ENCODE measurements around the gene RAP1GAP2. TPM values are rescaled to one million over a fixed set of nuclear protein-coding genes. Genes with fewer than 3 reads are reported as not detected.

The RAP1GAP2 gene
- total RNA-seq, 1 donor from 2014 or later: 10.6 TPM

DNA sequence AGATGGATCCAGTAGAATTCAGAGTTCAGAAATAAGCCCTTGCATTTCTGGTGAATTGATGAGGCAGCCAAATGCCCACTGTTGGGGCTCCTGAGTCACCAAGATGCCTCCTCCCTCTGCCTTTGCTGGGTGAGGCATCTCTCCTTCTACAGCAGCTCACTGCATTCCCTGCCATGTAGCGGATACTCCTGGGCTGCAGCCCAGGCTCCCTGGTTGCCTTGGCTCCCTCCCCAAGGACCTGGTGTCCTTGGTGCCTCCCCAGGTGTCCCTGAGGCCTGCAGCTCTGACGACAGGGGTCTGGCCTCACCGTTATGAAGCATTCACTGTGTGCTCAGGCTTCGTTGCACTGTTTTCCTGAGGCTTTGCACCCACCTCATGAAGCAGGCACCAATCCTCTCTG lies 7.7 kb downstream of the RAP1GAP2 start:
- Mint-ChIP-seq H3K9me3 (ENCODE audit: unreplicated experiment) (no peaks in the 10 kb centered on the region), H3K36me3 (ENCODE audit: low read depth, unreplicated experiment) (peaks cover 6% of the 10 kb centered on the region), H3K27ac (ENCODE audit: unreplicated experiment) (no peak overlapping the region)

DNA sequence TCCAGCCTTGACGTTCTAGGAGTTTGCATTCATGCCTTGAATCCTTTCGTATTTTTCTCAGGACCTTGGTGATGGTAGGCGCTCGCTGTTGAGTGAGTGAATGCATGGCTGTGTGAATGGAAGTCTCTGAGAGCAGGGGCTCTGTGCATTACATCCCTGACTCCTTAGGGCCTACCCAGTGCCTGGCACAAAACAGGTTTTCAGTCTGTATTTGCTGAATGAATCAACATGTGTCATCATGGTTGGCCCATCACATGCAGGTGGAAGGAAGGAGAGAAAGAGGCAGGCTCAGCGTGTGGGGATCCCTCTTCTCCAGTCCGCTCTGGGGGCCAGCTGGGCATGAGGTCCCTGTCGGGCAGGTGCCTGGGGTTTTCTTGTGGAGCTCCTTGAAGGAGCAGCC lies 8.7 kb downstream of the RAP1GAP2 start:
- peaks cover 6% of the 10 kb centered on the region for H3K36me3 Mint-ChIP-seq (ENCODE audit: low read depth, unreplicated experiment)
- H3K4me1 Mint-ChIP-seq (ENCODE audit: unreplicated experiment): no peaks in the 10 kb centered on the region
- no peak overlapping the region for H3K4me3 Mint-ChIP-seq (ENCODE audit: unreplicated experiment)
- no peak for DNase-seq (ENCODE audit: low spot score)
- TF ChIP-seq, protein P1, sequence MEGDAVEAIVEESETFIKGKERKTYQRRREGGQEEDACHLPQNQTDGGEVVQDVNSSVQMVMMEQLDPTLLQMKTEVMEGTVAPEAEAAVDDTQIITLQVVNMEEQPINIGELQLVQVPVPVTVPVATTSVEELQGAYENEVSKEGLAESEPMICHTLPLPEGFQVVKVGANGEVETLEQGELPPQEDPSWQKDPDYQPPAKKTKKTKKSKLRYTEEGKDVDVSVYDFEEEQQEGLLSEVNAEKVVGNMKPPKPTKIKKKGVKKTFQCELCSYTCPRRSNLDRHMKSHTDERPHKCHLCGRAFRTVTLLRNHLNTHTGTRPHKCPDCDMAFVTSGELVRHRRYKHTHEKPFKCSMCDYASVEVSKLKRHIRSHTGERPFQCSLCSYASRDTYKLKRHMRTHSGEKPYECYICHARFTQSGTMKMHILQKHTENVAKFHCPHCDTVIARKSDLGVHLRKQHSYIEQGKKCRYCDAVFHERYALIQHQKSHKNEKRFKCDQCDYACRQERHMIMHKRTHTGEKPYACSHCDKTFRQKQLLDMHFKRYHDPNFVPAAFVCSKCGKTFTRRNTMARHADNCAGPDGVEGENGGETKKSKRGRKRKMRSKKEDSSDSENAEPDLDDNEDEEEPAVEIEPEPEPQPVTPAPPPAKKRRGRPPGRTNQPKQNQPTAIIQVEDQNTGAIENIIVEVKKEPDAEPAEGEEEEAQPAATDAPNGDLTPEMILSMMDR (IDR thresholded peaks at IDR 0.05; ENCODE audit: unreplicated experiment): no peak
- H3K27ac Mint-ChIP-seq (ENCODE audit: unreplicated experiment): no peak overlapping the region
- H3K9me3 Mint-ChIP-seq (ENCODE audit: unreplicated experiment): no peaks in the 10 kb centered on the region
- peaks cover 3% of the 10 kb centered on the region for H3K27me3 Mint-ChIP-seq (ENCODE audit: unreplicated experiment)

More for the DNA sequence above, 7.7 kb downstream of the RAP1GAP2 start:
- Mint-ChIP-seq H3K4me1 (ENCODE audit: unreplicated experiment) (no peaks in the 10 kb centered on the region), H3K27me3 (ENCODE audit: unreplicated experiment) (peaks cover 3% of the 10 kb centered on the region), H3K4me3 (ENCODE audit: unreplicated experiment) (no peak overlapping the region)
- DNase-seq (ENCODE audit: low spot score): no peak
- TF ChIP-seq, protein P1 (IDR thresholded peaks at IDR 0.05; ENCODE audit: unreplicated experiment): no peak

DNA sequence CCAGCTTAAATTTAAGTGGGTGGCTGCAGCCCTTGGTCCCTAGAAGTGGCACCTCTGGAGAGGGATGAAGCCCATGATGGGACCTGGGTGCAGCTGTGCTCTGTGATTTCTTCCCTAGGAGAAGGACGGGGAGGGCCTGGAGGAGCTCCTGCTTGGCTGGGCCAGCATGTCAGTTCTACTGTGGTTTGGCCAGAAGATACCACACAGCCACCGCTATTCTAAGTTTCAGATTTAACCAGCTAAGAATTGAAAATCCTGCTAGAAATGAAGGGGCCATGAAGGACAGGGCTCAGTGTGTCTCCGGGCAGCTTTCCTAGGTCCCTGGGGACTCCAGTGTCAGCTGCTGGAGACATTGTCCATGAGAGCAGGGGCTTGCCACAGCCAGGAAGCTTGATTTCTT lies 9.7 kb downstream of the RAP1GAP2 start:
- Mint-ChIP-seq H3K4me3 (ENCODE audit: unreplicated experiment) (no peak overlapping the region), H3K27ac (ENCODE audit: unreplicated experiment) (no peak overlapping the region), H3K27me3 (ENCODE audit: unreplicated experiment) (peaks cover 3% of the 10 kb centered on the region), H3K36me3 (ENCODE audit: low read depth, unreplicated experiment) (peaks cover 6% of the 10 kb centered on the region), H3K9me3 (ENCODE audit: unreplicated experiment) (no peaks in the 10 kb centered on the region), H3K4me1 (ENCODE audit: unreplicated experiment) (no peaks in the 10 kb centered on the region)
- DNase-seq (ENCODE audit: low spot score): no peak
- TF ChIP-seq, protein P1 (IDR thresholded peaks at IDR 0.05; ENCODE audit: unreplicated experiment): no peak

DNA sequence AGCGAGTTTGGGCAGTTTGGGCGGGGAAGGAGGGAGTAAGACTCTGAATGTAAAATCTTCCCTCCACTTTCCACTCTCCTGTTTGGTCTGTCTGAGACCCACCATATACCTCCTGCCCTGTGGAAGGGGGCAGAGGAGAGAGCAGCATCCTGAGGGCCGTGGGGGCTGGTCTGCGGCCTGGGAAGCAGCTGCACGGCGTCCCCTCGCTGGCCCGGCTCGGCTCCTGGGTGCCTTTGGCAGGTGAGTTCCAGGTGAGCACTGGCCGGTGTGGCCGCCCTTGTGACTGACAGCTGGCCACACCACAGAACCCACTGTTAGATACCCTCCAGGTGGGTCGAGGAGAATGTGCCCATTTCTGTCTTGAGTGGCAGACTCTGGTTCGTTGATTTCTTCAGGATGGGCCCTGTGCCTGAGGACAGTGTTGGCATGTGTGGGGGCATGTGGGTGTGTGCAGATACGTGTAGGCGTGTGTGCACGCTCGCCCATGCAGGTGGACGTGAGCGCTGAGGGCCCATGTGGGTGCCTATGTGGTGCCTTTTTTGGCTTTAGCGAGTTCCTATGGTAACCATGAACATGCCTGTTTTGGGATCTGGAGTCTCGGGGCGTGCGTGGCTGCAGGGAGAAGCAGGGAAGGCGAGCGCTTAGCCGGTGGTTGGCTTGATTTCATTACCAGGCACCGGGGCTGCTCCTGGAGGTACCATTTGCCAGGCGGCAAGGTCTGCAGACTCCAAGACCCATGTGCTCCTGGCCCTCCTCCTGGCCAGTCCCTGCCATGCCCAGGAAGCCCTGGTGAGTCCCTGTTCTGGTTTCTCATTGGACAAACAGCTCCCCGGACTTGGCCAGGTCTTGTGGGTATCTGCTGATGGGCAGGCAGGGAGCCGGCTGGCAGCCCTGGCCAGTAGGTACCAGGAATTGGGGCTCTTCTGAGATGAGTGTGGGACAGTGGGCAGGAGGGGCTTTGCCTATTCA lies 12.4 kb downstream of the RAP1GAP2 start:
- TF ChIP-seq, protein P1 (IDR thresholded peaks at IDR 0.05; ENCODE audit: unreplicated experiment): no peak
- Mint-ChIP-seq H3K27ac (ENCODE audit: unreplicated experiment) (no peak overlapping the region), H3K36me3 (ENCODE audit: low read depth, unreplicated experiment) (no peaks in the 10 kb centered on the region), H3K4me3 (ENCODE audit: unreplicated experiment) (no peak overlapping the region), H3K27me3 (ENCODE audit: unreplicated experiment) (peaks cover 2% of the 10 kb centered on the region), H3K9me3 (ENCODE audit: unreplicated experiment) (no peaks in the 10 kb centered on the region), H3K4me1 (ENCODE audit: unreplicated experiment) (no peaks in the 10 kb centered on the region)
- no peak for DNase-seq (ENCODE audit: low spot score)

DNA sequence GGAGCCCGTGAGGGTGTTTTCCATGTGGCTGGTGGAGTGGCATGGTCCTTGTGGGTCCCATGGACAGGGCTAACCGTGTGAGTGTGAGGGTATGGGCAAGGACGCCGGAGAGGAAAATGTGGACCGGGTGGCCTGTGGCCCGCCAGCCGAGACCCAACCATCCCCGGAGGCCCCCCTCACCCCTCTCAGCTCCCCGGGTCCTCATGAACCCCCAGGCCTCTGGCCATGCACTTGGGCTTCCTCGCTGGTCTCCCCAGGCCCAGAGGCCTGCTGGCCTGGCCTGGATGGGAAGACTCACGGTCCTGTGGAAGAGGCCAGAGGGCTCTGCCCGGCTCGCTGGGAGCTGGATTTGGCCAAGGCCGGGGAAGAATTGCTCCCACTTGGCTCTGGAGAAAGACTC lies 13.1 kb downstream of the RAP1GAP2 start:
- Mint-ChIP-seq H3K4me3 (ENCODE audit: unreplicated experiment) (no peak overlapping the region), H3K36me3 (ENCODE audit: low read depth, unreplicated experiment) (no peaks in the 10 kb centered on the region), H3K4me1 (ENCODE audit: unreplicated experiment) (no peaks in the 10 kb centered on the region), H3K27me3 (ENCODE audit: unreplicated experiment) (peaks cover 2% of the 10 kb centered on the region), H3K27ac (ENCODE audit: unreplicated experiment) (no peak overlapping the region), H3K9me3 (ENCODE audit: unreplicated experiment) (no peaks in the 10 kb centered on the region)
- no peak for DNase-seq (ENCODE audit: low spot score)
- TF ChIP-seq, protein P1 (IDR thresholded peaks at IDR 0.05; ENCODE audit: unreplicated experiment): no peak
